Heart left ventricle (tissue), 13 donors: ENCODE measurements around the gene SEC22A.

ENCODE experiments used
- CTCF ChIP-seq, 12 donors: fragments of 200-600 bp; sonication (generic) in 4 of 12; IDR thresholded peaks; one replicate each; pipeline versions ENCODE4 v1.5.0 to v1.8.0; 2018 to 2022; ENCODE audit warnings: antibody characterized with exemption in 12 of 12, mild to moderate bottlenecking in 5 of 12
- POLR2A ChIP-seq, 2 donors: fragments of 450-650 bp; IDR thresholded peaks; one replicate each; pipeline ENCODE4 v1.6.1; 2017; ENCODE audit warnings: antibody characterized with exemption in 2 of 2, mild to moderate bottlenecking in 2 of 2, moderate library complexity in 2 of 2
- donor health status: ischemic (EF 13 %, LVEDD 7.1; RV severe dilation, severe dysfunction).
- donor health status: DM: no; HTN: yes; CAD: no.
- donor health status: DM: no; HTN: no; CAD: no.
- donor health status: ischemic (EF 25% LVEDD 6.9; RV normal size, moderate dysfunction).
- donor health status: ischemic (EF 25% LVEDD 5.7; RV mildly dilated, moderate dysfunction).
- donor health status: ischemic (EF 35%, LVEDD 5.7; RV mildly dilated, moderate dysfunction).
- donor health status: nonischemic (EF 11% LVEDD 7.7; RV severe dilation, severe dysfunction).
- donor health status: DM: yes; HTN: yes; CAD: no.
- donor health status: PGD.
- donor health status: ischemic (EF 29% LVEDD 5.4; RV normal size, mild dysfunction).
- donor health status: nonischemic (EF 23%, LVEDD 6.1; RV moderate dilation, normal function).

- no peak for TF ChIP-seq POLR2A (IDR thresholded peaks at IDR 0.05)
- no peak for TF ChIP-seq CTCF (IDR thresholded peaks at IDR 0.05)
These were observed 94.5 kb downstream of the SEC22A start for GRCh38 chr3:123296261-123296660.
